ENCODE results near the gene SORCS2.

DNA sequence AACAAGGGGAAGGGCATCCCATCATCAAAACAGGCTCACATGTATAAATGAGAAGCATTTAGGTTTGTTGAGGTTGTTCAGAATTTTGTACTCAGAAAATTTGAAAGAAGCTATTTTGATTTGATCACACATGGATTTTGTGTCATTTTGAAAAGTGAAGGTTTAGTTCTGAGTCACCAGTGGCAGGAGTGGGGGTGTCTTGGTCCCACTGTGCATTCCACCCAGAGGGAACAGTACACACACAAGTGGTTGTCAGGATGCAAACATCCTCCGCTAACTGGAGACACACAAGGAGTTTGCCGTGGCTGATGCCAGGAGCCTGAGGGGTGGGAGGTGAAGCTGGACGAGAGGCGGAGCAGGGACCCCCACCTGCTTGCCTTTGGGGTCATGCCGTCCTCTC is 440.6 kb downstream of the SORCS2 start:
- TF ChIP-seq, protein P1, sequence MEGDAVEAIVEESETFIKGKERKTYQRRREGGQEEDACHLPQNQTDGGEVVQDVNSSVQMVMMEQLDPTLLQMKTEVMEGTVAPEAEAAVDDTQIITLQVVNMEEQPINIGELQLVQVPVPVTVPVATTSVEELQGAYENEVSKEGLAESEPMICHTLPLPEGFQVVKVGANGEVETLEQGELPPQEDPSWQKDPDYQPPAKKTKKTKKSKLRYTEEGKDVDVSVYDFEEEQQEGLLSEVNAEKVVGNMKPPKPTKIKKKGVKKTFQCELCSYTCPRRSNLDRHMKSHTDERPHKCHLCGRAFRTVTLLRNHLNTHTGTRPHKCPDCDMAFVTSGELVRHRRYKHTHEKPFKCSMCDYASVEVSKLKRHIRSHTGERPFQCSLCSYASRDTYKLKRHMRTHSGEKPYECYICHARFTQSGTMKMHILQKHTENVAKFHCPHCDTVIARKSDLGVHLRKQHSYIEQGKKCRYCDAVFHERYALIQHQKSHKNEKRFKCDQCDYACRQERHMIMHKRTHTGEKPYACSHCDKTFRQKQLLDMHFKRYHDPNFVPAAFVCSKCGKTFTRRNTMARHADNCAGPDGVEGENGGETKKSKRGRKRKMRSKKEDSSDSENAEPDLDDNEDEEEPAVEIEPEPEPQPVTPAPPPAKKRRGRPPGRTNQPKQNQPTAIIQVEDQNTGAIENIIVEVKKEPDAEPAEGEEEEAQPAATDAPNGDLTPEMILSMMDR (IDR thresholded peaks at IDR 0.05; ENCODE audit: low read length): no peak
- no peak for TF ChIP-seq EZH2 (IDR thresholded peaks at IDR 0.05; ENCODE audit: borderline replicate concordance, low read length)

All from OCI-LY1 (cell line).